Activated CD8-positive, alpha-beta T cell treated with anti-CD3 and anti-CD28 coated beads for 36 hours (primary cell): ENCODE results near the gene TCAF1. TPM values are rescaled to one million over a fixed set of nuclear protein-coding genes. Genes with fewer than 3 reads are reported as not detected.
"Not testable (repeated sequence)": the region's sequence is repeated elsewhere in the genome, so short reads cannot be mapped to it uniquely, and the experiment has no call there.

Experiments used
- ATAC-seq: fragments of 200-7000 bp; cut with Tn5 transposase; one replicate; pipeline ENCODE4 v1.10.0; 2021; ENCODE audit warnings: mild to moderate bottlenecking, moderate library complexity
- CTCF ChIA-PET: fragments of 350-600 bp; sonication (Branson Sonifier 250); formaldehyde crosslinking; loops from one replicate; lab custom pipeline; 2021; ENCODE audit warnings: antibody characterized with exemption; lab: Charles Lee
- POLR2A ChIA-PET: fragments of 350-600 bp; sonication (Branson Sonifier 250); formaldehyde crosslinking; loops from one replicate; lab custom pipeline; 2021; ENCODE audit warnings: antibody characterized with exemption; lab: Charles Lee
- DNase-seq: peaks from one replicate; pipeline ENCODE4 v3.0.0-alpha.2; 2020
- H3K27ac Mint-ChIP-seq: one replicate; pipeline ENCODE4 v1.8.0; 2021; ENCODE audit warnings: mild to moderate bottlenecking, mixed read lengths
- H3K27me3 Mint-ChIP-seq: one replicate; pipeline ENCODE4 v1.8.0; 2021; ENCODE audit warnings: mixed read lengths
- H3K36me3 Mint-ChIP-seq: one replicate; pipeline ENCODE4 v1.8.0; 2021; ENCODE audit warnings: low read depth, mixed read lengths
- H3K4me1 Mint-ChIP-seq: one replicate; pipeline ENCODE4 v1.8.0; 2021; ENCODE audit warnings: low read depth, mixed read lengths
- H3K4me3 Mint-ChIP-seq: one replicate; pipeline ENCODE4 v1.8.0; 2021; ENCODE audit warnings: mild to moderate bottlenecking, moderate library complexity, mixed read lengths
- H3K9me3 Mint-ChIP-seq: one replicate; pipeline ENCODE4 v1.8.0; 2021; ENCODE audit warnings: mixed read lengths
- CTCF ChIP-seq: fragments of 200-600 bp; IDR thresholded peaks from one replicate; pipeline ENCODE4 v1.8.0; 2022; ENCODE audit warnings: antibody characterized with exemption, mild to moderate bottlenecking
- intact Hi-C: fragments of 100-400 bp; cut with micrococcal nuclease; formaldehyde crosslinking; loops from one replicate; pipeline ENCODE4 v1.10.0; 2022
- total RNA-seq, 2 experiments: library from RNA; stranded (reverse); gene quantifications; one replicate each; pipeline ENCODE4 v1.2.3, GENCODE V29; 2021

The TCAF1 gene
- total RNA-seq, 2 experiments from 2014 or later, result 13.8 to 14.7 TPM

GRCh38 chr7:143837223-143837622, 64.8 kb downstream of the TCAF1 start:
- H3K27ac Mint-ChIP-seq, H3K4me1 Mint-ChIP-seq, H3K4me3 Mint-ChIP-seq, H3K27me3 Mint-ChIP-seq, intact Hi-C loops, H3K9me3 Mint-ChIP-seq, POLR2A ChIA-PET, H3K36me3 Mint-ChIP-seq, CTCF ChIA-PET: not testable (repeated sequence)
- peak; percentile 96 for DNase-seq
- peak; percentile 58 for ATAC-seq
- TF ChIP-seq CTCF, result peak; percentile 44

- intact Hi-C loops, H3K36me3 Mint-ChIP-seq, H3K9me3 Mint-ChIP-seq, H3K27me3 Mint-ChIP-seq, H3K4me1 Mint-ChIP-seq, CTCF ChIA-PET, POLR2A ChIA-PET: not testable (repeated sequence)
- DNase-seq, result peak; percentile 96
- Mint-ChIP-seq H3K27ac (peak overlapping the region; percentile 87), H3K4me3 (peak overlapping the region; percentile 70)
- ATAC-seq, result peak; percentile 85
Measured at GRCh38 chr7:143836622-143837021, 65.4 kb downstream of the TCAF1 start.

GRCh38 chr7:143836088-143836487, 65.9 kb downstream of the TCAF1 start:
- peak; percentile 47 for ATAC-seq
- H3K27me3 Mint-ChIP-seq, POLR2A ChIA-PET, CTCF ChIA-PET, intact Hi-C loops, H3K9me3 Mint-ChIP-seq, H3K36me3 Mint-ChIP-seq, H3K4me1 Mint-ChIP-seq, DNase-seq: not testable (repeated sequence)
- H3K27ac Mint-ChIP-seq, result peak overlapping the region; percentile 87
- peak overlapping the region; percentile 70 for H3K4me3 Mint-ChIP-seq

GRCh38 chr7:143826578-143826977, 75.4 kb downstream of the TCAF1 start:
- H3K9me3 Mint-ChIP-seq, H3K4me3 Mint-ChIP-seq, DNase-seq, H3K4me1 Mint-ChIP-seq, CTCF ChIA-PET, H3K27me3 Mint-ChIP-seq, H3K36me3 Mint-ChIP-seq, POLR2A ChIA-PET, intact Hi-C loops, H3K27ac Mint-ChIP-seq, ATAC-seq: not testable (repeated sequence)

- H3K4me1 Mint-ChIP-seq, POLR2A ChIA-PET, CTCF ChIA-PET, intact Hi-C loops, DNase-seq, H3K4me3 Mint-ChIP-seq, H3K9me3 Mint-ChIP-seq, H3K27ac Mint-ChIP-seq, H3K36me3 Mint-ChIP-seq, H3K27me3 Mint-ChIP-seq, ATAC-seq: not testable (repeated sequence)
Measured at GRCh38 chr7:143824295-143825135, 77.5 kb downstream of the TCAF1 start.

- peak overlapping the region; percentile 49 for H3K27ac Mint-ChIP-seq
- ATAC-seq, H3K4me1 Mint-ChIP-seq, DNase-seq, intact Hi-C loops, H3K9me3 Mint-ChIP-seq, H3K36me3 Mint-ChIP-seq, CTCF ChIA-PET, H3K4me3 Mint-ChIP-seq, H3K27me3 Mint-ChIP-seq, POLR2A ChIA-PET: not testable (repeated sequence)
Measured at GRCh38 chr7:143823634-143824294, 78.2 kb downstream of the TCAF1 start.

GRCh38 chr7:143821392-143822277, 80.3 kb downstream of the TCAF1 start:
- CTCF ChIA-PET, POLR2A ChIA-PET, H3K4me3 Mint-ChIP-seq, H3K27me3 Mint-ChIP-seq, H3K9me3 Mint-ChIP-seq, H3K4me1 Mint-ChIP-seq, H3K27ac Mint-ChIP-seq, H3K36me3 Mint-ChIP-seq, DNase-seq, intact Hi-C loops: not testable (repeated sequence)
- peak; percentile 66 for ATAC-seq

GRCh38 chr7:143817873-143818272, 84.1 kb downstream of the TCAF1 start:
- POLR2A ChIA-PET, H3K4me1 Mint-ChIP-seq, ATAC-seq, DNase-seq, H3K27me3 Mint-ChIP-seq, H3K36me3 Mint-ChIP-seq, intact Hi-C loops, H3K9me3 Mint-ChIP-seq, CTCF ChIA-PET, H3K4me3 Mint-ChIP-seq, H3K27ac Mint-ChIP-seq: not testable (repeated sequence)

GRCh38 chr7:143816471-143817133, 85.4 kb downstream of the TCAF1 start:
- ATAC-seq, CTCF ChIA-PET, POLR2A ChIA-PET, intact Hi-C loops, DNase-seq, H3K9me3 Mint-ChIP-seq, H3K36me3 Mint-ChIP-seq, H3K4me3 Mint-ChIP-seq, H3K27ac Mint-ChIP-seq, H3K4me1 Mint-ChIP-seq, H3K27me3 Mint-ChIP-seq: not testable (repeated sequence)

GRCh38 chr7:143810639-143811038, 91.3 kb downstream of the TCAF1 start:
- ATAC-seq, H3K27ac Mint-ChIP-seq, H3K4me3 Mint-ChIP-seq, CTCF ChIA-PET, POLR2A ChIA-PET, H3K9me3 Mint-ChIP-seq, H3K36me3 Mint-ChIP-seq, H3K27me3 Mint-ChIP-seq, H3K4me1 Mint-ChIP-seq, intact Hi-C loops, DNase-seq: not testable (repeated sequence)
